DMS 273 treated with DMSO at 0.1 percent for 48 hours (cell line): ENCODE measurements around the gene TIMP3.

Experiments
- DNase-seq: peaks from one replicate; lab custom pipeline; 2025; lab: John Stamatoyannopoulos, UW

The TIMP3 gene

DNA sequence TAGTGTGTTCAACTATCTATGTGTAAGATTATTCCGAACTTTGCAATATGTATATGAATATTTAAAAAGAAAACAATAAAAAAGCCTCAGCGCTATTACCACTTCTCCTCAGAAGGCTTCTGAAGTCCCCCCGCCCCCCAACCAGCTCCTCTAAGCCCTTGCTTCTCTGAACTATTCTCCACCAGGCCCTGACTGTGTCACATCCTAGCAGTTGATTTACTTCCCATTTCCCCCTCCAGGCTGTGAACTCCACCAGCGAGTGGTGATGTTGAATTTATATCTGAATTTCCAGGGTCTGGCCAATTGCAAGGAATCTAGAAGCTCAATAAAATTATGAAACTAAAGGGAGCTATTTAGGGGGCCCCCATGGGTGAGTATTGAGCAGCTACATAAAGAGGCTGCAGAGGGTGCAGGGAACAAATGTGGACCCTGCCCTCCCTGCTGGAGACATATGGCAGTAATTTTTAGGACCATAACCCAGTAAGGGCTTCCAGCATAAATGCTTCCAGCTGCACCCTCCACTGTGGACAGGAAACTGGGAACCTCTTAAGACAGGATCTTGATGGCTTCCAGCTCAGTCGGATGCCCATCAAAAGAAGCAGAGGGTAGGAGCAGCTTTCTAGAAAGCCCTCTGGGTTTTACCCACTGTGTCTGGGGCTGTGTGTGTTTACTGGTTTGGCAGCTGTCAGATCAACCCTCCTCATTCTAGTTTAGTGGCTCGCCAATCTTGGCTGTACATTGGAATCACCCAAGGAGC, 81.4 kb downstream of the TIMP3 start:
- no peak for DNase-seq

GRCh38 chr22:32887324-32887980, 85.9 kb downstream of the TIMP3 start:
- DNase-seq = no peak

GRCh38 chr22:32888976-32889375, 87.5 kb downstream of the TIMP3 start:
- no peak for DNase-seq

DNA sequence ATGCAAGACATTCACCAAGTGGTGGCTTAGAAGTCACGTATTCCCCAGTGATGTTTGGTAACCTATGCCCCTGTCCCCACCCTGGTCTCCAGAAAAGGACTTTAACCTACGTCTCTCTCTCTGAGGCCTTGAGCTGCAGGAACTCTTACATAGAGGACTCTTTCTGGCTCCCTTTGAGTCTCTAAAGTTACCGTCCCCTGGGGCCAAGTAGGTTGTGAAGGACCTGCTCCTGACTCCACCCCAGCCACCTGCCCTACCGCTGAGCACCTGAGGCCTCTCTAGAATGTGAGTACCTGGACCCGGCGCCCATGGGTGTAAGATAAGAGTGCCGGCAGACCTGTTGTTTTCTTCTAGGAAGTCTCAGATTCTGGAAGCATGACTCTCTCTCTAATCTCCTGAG, 95.4 kb downstream of the TIMP3 start:
- no peak for DNase-seq

GRCh38 chr22:32897400-32897799, 95.9 kb downstream of the TIMP3 start:
- DNase-seq = no peak

DNA sequence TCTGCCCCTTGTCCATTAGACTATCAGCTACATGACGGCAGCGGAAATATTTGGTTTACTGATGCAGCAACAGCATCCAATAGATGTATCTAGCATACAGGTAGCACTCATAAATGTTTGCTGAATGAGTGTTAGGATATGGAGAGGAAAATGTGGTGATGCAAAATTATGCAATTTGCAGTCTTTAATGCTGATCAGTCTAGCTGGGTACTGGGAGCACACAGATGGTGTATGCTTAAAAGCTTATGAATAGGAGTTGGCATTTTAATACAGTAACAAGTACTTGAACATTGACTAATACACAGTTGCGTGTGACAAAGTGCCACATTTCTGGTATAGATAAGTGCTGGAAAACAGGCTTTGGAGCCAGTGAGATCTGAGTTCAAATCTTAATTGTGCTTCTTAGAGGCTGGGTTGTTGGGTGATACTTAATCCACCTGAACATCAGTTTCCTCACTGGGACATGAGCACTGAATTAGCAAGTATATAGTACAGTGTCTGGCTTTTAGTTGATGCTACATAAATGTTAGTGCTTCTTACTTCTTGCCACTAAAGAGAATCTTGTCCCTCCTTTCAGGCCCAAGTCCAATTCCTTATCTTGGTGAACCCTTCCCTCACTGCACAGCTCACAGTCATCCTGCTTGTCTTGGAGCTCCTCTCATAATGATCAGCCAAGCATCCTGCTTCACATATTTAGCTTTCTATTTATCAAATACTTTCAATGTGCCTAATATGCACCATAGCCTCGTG, 99.6 kb downstream of the TIMP3 start:
- DNase-seq = no peak

DNA sequence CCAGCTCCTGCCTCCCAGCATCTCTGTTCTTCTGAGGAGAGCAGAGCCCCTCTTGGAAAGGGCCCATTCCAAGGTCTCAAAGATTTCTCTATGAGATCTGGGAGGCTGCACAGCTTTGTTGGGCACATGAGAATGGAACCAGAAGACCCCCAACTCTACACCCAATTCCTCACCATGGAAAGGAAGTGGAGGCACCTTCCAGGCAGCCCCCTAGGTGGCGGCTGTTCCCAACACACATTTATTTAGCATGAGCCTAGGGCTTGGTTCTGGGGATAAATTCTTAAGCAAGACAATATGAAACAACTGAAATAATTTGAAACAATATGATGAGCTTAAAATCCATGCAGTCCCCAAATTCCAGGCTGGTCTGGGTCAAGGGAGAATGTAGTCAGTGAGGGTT, 100.4 kb downstream of the TIMP3 start:
- DNase-seq = no peak

- no peak for DNase-seq
Measured at GRCh38 chr22:32903507-32903906, 102.0 kb downstream of the TIMP3 start.

- DNase-seq = no peak
Measured at GRCh38 chr22:32904044-32904443, 102.5 kb downstream of the TIMP3 start.

- no peak for DNase-seq
Measured at GRCh38 chr22:32905400-32905799, 103.9 kb downstream of the TIMP3 start.

DNA sequence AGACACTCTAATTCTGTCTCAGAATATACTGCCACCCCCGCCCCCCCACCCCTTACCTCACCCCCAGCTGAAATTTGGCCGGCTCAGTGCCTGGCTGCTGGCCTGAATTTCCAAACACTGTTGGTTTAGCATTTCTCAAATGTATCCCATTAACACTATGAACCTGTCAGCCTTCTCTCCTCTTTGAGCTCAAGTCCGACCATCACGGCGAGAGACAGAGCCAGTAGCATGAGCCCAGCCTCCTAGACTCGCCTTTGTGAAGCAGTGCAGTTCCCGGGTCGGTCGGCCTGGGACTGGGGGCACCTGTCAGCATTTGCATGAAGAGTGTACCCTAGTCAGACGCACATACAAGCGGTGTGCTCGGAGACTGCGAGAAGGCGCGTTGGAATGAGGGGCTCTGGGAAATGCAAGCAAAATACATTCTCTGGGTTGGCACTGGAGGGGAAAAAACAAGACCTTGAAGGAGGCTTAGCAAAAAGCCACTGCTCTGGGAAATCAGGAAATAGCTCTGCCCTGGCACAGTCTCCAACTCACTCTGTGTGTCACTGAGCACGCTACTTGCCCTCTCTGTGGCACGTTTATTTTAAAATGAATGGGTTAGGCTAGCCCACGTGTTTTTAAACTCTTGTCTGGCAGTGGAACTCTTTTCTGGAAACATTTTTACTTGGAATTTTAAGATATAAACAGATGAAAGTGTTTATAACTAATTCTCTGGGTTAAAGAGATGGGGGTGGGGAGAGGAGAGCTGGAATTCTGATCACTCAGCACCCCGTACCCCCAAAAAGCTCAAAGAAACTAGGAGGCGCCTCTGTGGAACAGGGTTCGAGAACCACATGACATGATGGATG, 108.3 kb downstream of the TIMP3 start:
- no peak for DNase-seq

GRCh38 chr22:32910429-32910772, 108.9 kb downstream of the TIMP3 start:
- no peak for DNase-seq

- DNase-seq = no peak
Measured at GRCh38 chr22:32911503-32911902, 110.0 kb downstream of the TIMP3 start.
